Neural crest cell (in vitro differentiated cells): Measurements from ENCODE around the gene TSPAN1. TPM values are rescaled to one million over a fixed set of nuclear protein-coding genes. Genes with fewer than 3 reads are reported as not detected.

ENCODE experiments used
- DNase-seq: peaks from one replicate; pipeline ENCODE4 v3.0.0; 2021; ENCODE audit warnings: low read depth, mixed read lengths, low spot score
- H3K27ac Mint-ChIP-seq: one replicate; pipeline ENCODE4 v1.8.0; 2021; ENCODE audit warnings: mild to moderate bottlenecking, mixed read lengths; ENCODE audit not compliant: unreplicated experiment
- H3K27me3 Mint-ChIP-seq: 2 replicates; pipeline ENCODE4 v1.8.0; 2021; ENCODE audit warnings: low read depth, mild to moderate bottlenecking, mixed read lengths
- H3K36me3 Mint-ChIP-seq: 2 replicates; pipeline ENCODE4 v1.8.0; 2021; ENCODE audit warnings: low read depth, mild to moderate bottlenecking, mixed read lengths
- H3K4me1 Mint-ChIP-seq: 2 replicates; pipeline ENCODE4 v1.8.0; 2021; ENCODE audit warnings: mixed read lengths
- H3K4me3 Mint-ChIP-seq: one replicate; pipeline ENCODE4 v1.8.0; 2021; ENCODE audit warnings: mild to moderate bottlenecking, mixed read lengths
- H3K9me3 Mint-ChIP-seq: 2 replicates; pipeline ENCODE4 v1.8.0; 2021; ENCODE audit warnings: mixed read lengths
- CTCF ChIP-seq: fragments of 200-600 bp; sonication (generic); conservative IDR thresholded peaks from 2 replicates; pipeline ENCODE4 v1.5.0; 2021; ENCODE audit warnings: antibody characterized with exemption, mild to moderate bottlenecking
- total RNA-seq: library from RNA; stranded (reverse); gene quantifications from 2 replicates; pipeline ENCODE4 v1.2.1, GENCODE V29; 2021

Gene TSPAN1
- total RNA-seq, 1 donor from 2014 or later: not detected

- Mint-ChIP-seq H3K27me3 (no peaks in the 10 kb centered on the region), H3K4me3 (peak overlapping the region; percentile 93), H3K27ac (no peak overlapping the region), H3K4me1 (peaks cover 55% of the 10 kb centered on the region), H3K9me3 (no peaks in the 10 kb centered on the region), H3K36me3 (no peaks in the 10 kb centered on the region)
- TF ChIP-seq CTCF: no peak
- no peak for DNase-seq
Observed at GRCh38 chr1:46203738-46204405, 29.0 kb downstream of the TSPAN1 start.

DNA sequence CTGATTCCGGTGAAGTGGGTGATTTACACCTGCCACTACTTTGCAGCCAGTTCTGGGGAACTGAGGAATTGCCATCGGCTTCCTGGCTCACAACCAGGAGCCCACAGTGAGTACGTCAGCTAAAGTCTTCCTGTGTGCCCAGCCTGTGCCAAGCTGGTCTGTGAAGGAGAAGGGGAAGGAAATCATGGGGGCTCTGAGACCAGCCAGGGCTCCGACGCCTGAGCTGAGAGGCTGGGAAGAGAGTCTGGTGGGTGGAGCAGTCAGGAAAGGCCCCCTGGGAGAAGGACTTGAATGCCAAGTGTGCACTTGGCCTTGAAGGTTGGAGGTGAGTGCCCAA is 29.5 kb downstream of the TSPAN1 start:
- peaks cover 52% of the 10 kb centered on the region for H3K4me1 Mint-ChIP-seq
- DNase-seq: no peak
- TF ChIP-seq CTCF: no peak
- no peaks in the 10 kb centered on the region for H3K9me3 Mint-ChIP-seq
- H3K36me3 Mint-ChIP-seq: no peaks in the 10 kb centered on the region
- peak overlapping the region; percentile 93 for H3K4me3 Mint-ChIP-seq
- H3K27me3 Mint-ChIP-seq: no peaks in the 10 kb centered on the region
- no peak overlapping the region for H3K27ac Mint-ChIP-seq

- TF ChIP-seq CTCF: no peak
- peak overlapping the region; percentile 93 for H3K4me3 Mint-ChIP-seq
- no peaks in the 10 kb centered on the region for H3K36me3 Mint-ChIP-seq
- H3K4me1 Mint-ChIP-seq: peaks cover 50% of the 10 kb centered on the region
- H3K9me3 Mint-ChIP-seq: no peaks in the 10 kb centered on the region
- DNase-seq: no peak
- H3K27ac Mint-ChIP-seq: no peak overlapping the region
- H3K27me3 Mint-ChIP-seq: no peaks in the 10 kb centered on the region
Observed at GRCh38 chr1:46205141-46205540, 30.3 kb downstream of the TSPAN1 start.

- Mint-ChIP-seq H3K27ac (peak overlapping the region; percentile 93), H3K27me3 (no peaks in the 10 kb centered on the region), H3K4me1 (peaks cover 45% of the 10 kb centered on the region), H3K9me3 (no peaks in the 10 kb centered on the region), H3K4me3 (peak overlapping the region; percentile 93), H3K36me3 (no peaks in the 10 kb centered on the region)
- peak; percentile 22 for DNase-seq
- no peak for TF ChIP-seq CTCF
Observed at GRCh38 chr1:46205791-46206190, 30.9 kb downstream of the TSPAN1 start.

DNA sequence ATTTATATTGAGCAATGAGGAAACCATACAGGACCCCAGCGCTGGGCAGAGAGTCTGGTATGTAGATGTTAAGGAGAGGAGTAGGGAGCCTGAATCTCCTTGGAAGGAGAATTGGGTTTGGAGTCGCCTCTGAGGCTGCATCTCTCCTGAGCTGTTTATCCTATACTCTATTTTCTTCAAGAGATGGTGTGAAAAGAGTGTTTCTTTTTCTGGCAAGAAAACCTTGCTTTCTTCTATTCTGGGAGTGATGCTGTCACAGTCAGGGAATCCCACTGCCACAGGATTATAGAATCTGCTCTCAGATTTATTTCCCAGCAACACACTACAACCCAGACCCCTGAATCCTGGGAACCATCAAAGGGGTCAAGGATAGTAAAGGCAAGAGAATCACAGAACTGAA is 31.5 kb downstream of the TSPAN1 start:
- no peak for TF ChIP-seq CTCF
- H3K36me3 Mint-ChIP-seq: no peaks in the 10 kb centered on the region
- peak overlapping the region; percentile 93 for H3K4me3 Mint-ChIP-seq
- H3K9me3 Mint-ChIP-seq: no peaks in the 10 kb centered on the region
- peak overlapping the region; percentile 93 for H3K27ac Mint-ChIP-seq
- DNase-seq: no peak
- peaks cover 45% of the 10 kb centered on the region for H3K4me1 Mint-ChIP-seq
- no peaks in the 10 kb centered on the region for H3K27me3 Mint-ChIP-seq
